NCI-H128 (cell line): ENCODE data around the gene ANKRD36C.
"Not testable (repeated sequence)": the region's sequence is repeated elsewhere in the genome, so short reads cannot be mapped to it uniquely, and the experiment has no call there.

Experiments used
- DNase-seq: peaks from one replicate; lab custom pipeline; 2025; ENCODE audit not compliant: unreplicated experiment; lab: John Stamatoyannopoulos, UW

Gene ANKRD36C

DNA sequence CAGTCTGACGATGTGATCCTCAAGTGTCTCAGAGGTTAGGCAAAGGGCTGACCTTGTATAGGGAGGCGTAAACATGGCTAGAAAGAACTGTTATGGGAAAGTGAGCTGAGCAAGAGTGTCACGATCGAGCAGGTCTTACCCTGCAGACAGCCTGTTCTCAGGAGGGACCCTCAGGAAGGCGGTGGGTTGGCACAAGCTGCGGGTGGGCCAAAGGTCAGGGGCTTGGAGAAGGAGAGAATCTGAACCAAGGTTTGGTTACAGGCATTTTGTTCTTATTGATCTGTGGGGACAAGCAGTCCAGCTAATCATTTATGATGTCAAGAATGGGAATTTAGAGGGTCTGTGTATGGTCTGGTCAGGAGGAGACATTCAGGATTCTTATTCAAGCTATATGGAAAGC is 16.4 kb upstream of the ANKRD36C start:
- not testable (repeated sequence) for DNase-seq

DNA sequence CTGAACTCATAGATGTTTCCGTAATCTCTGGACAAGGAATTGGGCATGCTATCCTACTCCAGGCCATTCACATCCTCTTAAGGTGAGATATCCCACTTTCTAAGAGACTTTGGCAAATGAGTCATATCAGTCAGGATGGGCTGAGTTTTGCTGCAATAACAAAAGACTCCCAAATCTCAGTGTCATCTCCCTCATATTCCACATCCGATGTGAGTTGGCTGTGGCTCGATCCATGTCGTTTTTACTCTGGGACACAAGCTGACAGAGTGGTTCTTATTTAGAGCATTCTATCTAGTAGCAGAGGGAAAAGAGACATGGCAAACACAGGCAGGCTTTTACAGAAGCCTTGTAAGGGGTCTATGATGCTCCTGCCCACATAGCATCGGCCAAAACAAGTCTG is 14.6 kb upstream of the ANKRD36C start:
- not testable (repeated sequence) for DNase-seq

DNA sequence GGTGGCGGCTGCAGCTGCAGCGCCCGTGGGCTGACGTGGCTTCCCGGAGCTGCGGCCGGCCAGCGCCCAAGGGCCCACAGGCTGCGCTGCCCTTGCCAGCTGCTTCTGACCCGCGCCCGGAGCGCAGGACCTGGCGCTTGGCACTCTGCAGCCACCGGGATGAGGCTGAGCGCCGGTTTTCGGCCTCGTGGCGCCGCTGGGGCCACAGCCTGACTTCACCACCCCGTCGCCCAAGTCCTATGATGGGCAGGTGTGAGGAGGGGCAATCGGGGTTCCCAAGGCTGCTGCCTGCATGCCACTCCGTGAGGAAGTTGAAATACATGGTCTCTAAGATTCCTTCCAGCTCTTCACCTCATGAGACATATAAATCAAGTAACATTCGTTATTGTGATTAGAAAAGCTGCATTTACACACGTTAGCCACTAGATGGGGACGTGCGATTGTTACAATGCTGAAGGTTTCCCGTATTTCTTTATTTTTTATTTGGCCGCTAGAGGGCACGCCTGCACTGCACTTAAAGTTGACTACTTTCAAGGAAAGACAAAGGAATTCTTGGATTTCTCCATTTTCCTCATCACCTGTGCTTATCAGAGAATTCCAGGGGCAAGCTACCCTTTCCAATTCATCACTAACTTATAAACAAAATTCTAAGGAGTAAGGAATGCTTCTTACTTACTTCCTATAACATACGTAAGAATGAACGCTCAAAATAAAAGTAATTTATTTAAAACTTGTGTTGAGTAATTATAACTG is 1.1 kb upstream of the ANKRD36C start:
- not testable (repeated sequence) for DNase-seq

GRCh38 chr2:95992102-95992501 is 478 bp upstream of the ANKRD36C start:
- DNase-seq = not testable (repeated sequence)

GRCh38 chr2:95990884-95991283 is 740 bp downstream of the ANKRD36C start:
- not testable (repeated sequence) for DNase-seq

DNA sequence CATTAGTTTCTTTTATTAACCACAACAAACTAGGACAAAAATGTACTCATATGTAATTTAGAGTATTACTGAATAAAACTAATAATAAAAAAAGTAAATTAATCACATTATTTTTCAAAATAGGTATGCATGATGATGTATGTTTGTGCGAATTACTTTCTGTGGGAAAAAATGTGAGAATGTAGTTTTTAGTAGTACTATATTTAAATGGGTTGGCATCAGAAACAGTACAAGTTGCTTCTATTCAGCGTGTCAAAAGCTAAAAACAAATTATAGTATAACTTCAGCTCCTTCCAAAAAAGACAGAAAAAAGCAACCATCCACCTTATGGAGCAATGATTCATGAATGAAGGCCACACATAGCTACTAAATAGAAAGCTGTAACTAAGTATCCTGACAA is 40.0 kb downstream of the ANKRD36C start:
- not testable (repeated sequence) for DNase-seq

DNA sequence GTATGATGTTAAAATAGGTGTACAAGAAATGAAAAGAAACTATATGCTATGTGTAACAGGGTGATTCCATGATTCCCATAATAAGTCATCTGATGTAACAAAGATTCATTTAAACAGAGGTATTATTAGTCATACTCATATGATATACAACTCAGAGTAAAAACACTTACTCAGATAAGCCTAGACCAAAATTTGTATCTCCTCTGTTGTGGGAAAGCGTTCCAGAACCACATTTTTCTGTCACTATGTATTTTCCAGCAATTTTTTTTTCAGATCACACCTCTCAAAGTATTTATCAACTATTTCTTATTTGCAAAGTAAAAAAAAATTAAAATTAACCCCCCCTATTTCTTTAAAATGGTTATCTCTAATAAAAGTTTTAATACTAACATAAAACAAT is 43.6 kb downstream of the ANKRD36C start:
- not testable (repeated sequence) for DNase-seq

GRCh38 chr2:95939947-95940346 is 51.7 kb downstream of the ANKRD36C start:
- DNase-seq = not testable (repeated sequence)

GRCh38 chr2:95930740-95931139 is 60.9 kb downstream of the ANKRD36C start:
- DNase-seq = not testable (repeated sequence)

- not testable (repeated sequence) for DNase-seq
Measured at GRCh38 chr2:95917007-95917406, 74.6 kb downstream of the ANKRD36C start.

DNA sequence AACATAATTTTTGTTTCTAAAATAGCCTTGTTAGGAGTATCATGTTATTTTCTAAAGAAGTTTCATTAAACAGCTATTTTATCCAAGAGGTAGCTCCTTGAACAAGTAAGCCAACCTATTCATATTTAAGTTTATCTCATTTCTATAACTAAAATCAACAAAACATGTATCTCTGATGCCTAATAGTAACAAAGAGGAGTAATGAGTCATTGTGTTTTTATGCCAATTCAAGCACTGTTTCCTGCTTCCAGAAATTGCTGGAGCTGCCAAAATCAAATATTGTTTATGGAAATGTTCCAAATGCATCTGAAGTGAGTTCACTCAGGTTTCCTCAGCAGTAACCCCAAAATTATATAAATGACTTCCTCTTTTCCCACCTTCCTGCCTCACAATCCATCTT is 76.5 kb downstream of the ANKRD36C start:
- DNase-seq = not testable (repeated sequence)

GRCh38 chr2:95911431-95911830 is 80.2 kb downstream of the ANKRD36C start:
- DNase-seq = not testable (repeated sequence)

- not testable (repeated sequence) for DNase-seq
Measured at GRCh38 chr2:95894443-95894842, 97.2 kb downstream of the ANKRD36C start.

DNA sequence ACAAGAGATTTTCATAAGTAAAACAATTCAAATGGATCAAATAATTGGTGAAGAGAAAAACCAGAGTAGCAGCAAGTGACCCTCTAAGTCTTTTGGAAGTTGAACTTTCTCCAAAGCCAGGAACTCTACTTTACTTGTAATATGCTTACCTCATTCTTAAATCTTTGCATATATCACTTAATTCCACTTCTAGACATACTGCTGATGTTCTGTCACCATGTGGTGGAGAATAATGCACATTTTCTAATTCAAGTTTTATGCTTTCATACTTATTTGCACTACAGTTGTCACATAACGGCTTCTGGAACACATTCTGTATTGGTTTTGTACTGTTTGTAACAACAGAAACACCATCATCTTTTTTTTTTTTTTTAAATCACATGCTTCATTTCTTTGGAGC is 123.7 kb downstream of the ANKRD36C start:
- DNase-seq = not testable (repeated sequence)

- DNase-seq = not testable (repeated sequence)
Measured at GRCh38 chr2:95867047-95867677, 124.5 kb downstream of the ANKRD36C start.

DNA sequence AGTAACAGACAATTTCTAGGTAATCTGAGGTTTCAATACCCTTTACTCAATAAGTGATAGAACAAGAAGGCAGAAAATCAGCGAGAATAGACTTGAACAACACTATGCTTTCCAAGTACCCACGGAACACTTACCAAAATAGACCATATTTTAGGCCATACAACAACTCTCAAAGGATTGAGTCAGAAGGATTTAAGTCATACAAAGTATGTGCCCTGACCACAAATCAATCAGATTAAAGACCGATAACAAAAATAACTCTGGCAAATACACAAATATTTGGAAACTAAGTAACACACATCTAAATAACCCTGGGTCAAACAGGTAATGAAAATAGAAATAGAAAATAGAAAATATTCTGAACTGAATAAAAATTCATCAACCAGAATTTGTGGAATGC is 129.5 kb downstream of the ANKRD36C start:
- not testable (repeated sequence) for DNase-seq

DNA sequence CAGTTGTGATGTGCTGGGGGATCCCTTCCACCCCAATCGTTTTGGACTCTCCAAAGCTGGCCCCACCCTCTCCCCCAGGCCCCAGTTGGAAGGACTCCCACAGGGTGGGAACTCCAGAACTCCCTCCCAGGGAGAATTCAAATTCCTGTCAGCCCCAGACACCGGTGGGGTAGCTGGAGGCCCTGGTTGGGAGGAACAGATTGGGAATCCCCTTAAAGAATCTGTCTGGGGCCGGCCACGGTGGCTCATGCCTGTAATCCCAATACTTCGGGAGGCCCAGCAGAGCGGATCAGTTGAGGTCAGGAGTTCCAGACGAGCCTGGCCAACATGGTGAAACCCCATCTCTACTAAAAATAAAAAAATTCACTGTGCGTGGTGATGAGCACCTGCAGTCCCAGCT is 155.5 kb downstream of the ANKRD36C start:
- DNase-seq = no peak

DNA sequence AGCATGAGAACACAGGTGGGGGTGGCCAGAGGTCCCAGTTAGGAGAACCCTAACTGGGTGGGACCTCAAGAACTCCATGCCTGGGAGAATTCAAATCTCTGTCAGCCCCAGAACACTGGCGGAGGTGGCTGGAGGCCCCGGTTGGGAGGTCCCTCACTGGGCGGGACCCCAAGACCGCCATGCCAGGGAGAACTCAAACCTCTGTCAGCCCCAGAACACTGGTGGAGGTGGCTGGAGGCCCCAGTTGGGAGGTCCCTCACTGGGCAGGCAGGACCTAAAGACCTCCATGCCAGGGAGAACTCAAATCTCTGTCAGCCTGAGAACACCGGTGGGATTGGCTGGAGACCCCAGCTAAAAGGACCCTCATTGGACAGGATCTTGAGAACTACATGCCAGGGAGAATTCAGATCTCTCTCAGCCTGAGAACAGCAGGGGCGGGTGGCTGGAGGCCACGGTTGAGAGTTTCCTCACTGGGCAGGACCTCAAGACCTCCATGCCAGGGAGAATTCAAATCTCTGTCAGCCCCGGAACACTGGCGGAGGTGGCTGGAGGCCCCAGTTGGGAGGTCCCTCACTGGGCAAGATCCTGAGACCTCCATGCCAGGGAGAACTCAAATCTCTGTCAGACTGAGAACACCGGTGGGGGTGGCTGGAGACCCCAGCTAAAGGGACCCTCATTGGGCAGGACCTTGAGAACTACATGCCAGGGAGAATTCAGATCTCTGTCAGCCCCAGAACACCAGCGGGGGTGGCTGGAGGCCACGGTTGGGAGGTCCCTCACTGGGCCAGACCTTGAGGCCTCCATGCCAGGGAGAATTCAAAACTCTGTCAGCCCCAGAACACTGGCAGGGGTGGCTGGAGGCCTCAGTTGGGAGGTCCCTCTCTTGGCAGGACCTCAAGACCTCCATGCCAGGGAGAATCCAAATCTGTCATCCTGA is 157.3 kb downstream of the ANKRD36C start:
- DNase-seq = not testable (repeated sequence)

DNA sequence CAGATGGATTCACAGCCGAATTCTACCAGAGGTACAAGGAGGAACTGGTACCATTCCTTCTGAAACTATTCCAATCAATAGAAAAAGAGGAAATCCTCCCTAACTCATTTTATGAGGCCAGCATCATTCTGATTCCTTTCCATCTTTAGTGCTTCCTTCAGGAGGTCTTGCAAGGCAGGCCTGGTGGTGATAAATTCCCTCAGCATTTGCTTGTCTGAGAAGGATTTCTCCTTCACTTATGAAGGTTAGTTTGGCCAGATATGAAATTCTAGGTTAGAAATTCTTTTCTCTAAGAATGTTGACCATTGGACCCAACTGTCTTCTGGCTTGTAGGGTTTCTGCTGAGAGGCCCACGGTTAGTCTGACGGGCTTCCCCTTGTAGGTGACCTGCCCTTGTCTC is 167.4 kb downstream of the ANKRD36C start:
- DNase-seq = not testable (repeated sequence)

- DNase-seq = not testable (repeated sequence)
Measured at GRCh38 chr2:95817521-95817920, 174.1 kb downstream of the ANKRD36C start.

- not testable (repeated sequence) for DNase-seq
Measured at GRCh38 chr2:95813311-95813710, 178.3 kb downstream of the ANKRD36C start.
